A673 (cell line): ENCODE results near the gene FOXN3. TPM values are rescaled to one million over a fixed set of nuclear protein-coding genes. Genes with fewer than 3 reads are reported as not detected.

ENCODE experiments used
- BruUV-seq: library from RNA; stranded (reverse); fragments of 400-500 nt; replicated peaks from 2 replicates; lab custom pipeline; 2021; lab: Mats Ljungman, UMichigan
- CTCF ChIA-PET: fragments of 300-600 bp; sonication (Branson Sonifier 250); formaldehyde crosslinking; loops from one replicate; lab custom pipeline; 2022; ENCODE audit warnings: antibody characterized with exemption; lab: Charles Lee
- POLR2A ChIA-PET: fragments of 300-600 bp; sonication (Branson Sonifier 250); formaldehyde crosslinking; loops from one replicate; lab custom pipeline; 2022; ENCODE audit warnings: antibody characterized with exemption; ENCODE audit not compliant: low non-redundant PET; lab: Charles Lee
- DNase-seq: peaks from one replicate; pipeline ENCODE4 v3.0.0-alpha.2; 2015; ENCODE audit warnings: low spot score
- H3K27ac ChIP-seq: fragments of 200-600 bp; sonication (generic); 2 replicates; pipeline ENCODE4 v1.5.1; 2016; ENCODE audit warnings: mixed run types, low read depth, mild to moderate bottlenecking, mixed read lengths, antibody characterized with exemption, low read length; ENCODE audit not compliant: poor library complexity, severe bottlenecking
- H3K27me3 ChIP-seq: fragments of 200-600 bp; sonication (generic); replicated peaks from 2 replicates; pipeline ENCODE4 v1.6.1; 2017; ENCODE audit warnings: mixed run types, low read depth, mild to moderate bottlenecking, mixed read lengths, antibody characterized with exemption, low read length; ENCODE audit not compliant: insufficient read depth, poor library complexity
- H3K36me3 ChIP-seq: fragments of 200-600 bp; sonication (generic); 2 replicates; pipeline ENCODE4 v1.6.1; 2016; ENCODE audit warnings: mixed run types, mild to moderate bottlenecking, mixed read lengths, antibody characterized with exemption, low read length; ENCODE audit not compliant: insufficient read depth, poor library complexity, severe bottlenecking
- H3K4me1 ChIP-seq: fragments of 200-600 bp; sonication (generic); 2 replicates; pipeline ENCODE4 v1.6.1; 2017; ENCODE audit warnings: mixed run types, mild to moderate bottlenecking, mixed read lengths, antibody characterized with exemption, low read length; ENCODE audit not compliant: insufficient read depth, poor library complexity, severe bottlenecking
- H3K4me3 ChIP-seq: fragments of 200-600 bp; sonication (generic); 2 replicates; pipeline ENCODE4 v1.5.1; 2016; ENCODE audit warnings: low read depth, mixed run types, mild to moderate bottlenecking, mixed read lengths, low read length; ENCODE audit not compliant: poor library complexity, severe bottlenecking
- H3K9me3 ChIP-seq: fragments of 200-600 bp; sonication (generic); 2 replicates; pipeline ENCODE4 v1.6.1; 2016; ENCODE audit warnings: mixed run types, low read depth, mild to moderate bottlenecking, mixed read lengths, antibody characterized with exemption, low read length; ENCODE audit not compliant: poor library complexity, severe bottlenecking
- EZH2 ChIP-seq: fragments of 200-600 bp; sonication (generic); IDR thresholded peaks from 2 replicates; pipeline ENCODE4 v1.6.1; 2017; ENCODE audit warnings: borderline replicate concordance, low read depth, mild to moderate bottlenecking, mixed read lengths, antibody characterized with exemption, low read length; ENCODE audit not compliant: poor library complexity, severe bottlenecking
- intact Hi-C: fragments of 100-400 bp; cut with micrococcal nuclease; formaldehyde crosslinking; loops from one replicate; pipeline ENCODE4 v1.10.0; 2022; ENCODE audit not compliant: unreplicated experiment
- total RNA-seq: library from RNA; stranded (reverse); gene quantifications from 2 replicates; pipeline ENCODE4 v1.2.3, GENCODE V29; 2021
- TF ChIP-seq, protein P1 (sequence below): fragments of 300-800, 200-600 bp; sonication (generic); conservative IDR thresholded peaks from 2 replicates; pipeline ENCODE4 v1.5.1; 2017; ENCODE audit warnings: low read depth, mild to moderate bottlenecking, antibody characterized with exemption, low read length, moderate library complexity, mixed read lengths

FOXN3 gene
- total RNA-seq, 1 experiment from 2014 or later: 15.3 TPM

DNA sequence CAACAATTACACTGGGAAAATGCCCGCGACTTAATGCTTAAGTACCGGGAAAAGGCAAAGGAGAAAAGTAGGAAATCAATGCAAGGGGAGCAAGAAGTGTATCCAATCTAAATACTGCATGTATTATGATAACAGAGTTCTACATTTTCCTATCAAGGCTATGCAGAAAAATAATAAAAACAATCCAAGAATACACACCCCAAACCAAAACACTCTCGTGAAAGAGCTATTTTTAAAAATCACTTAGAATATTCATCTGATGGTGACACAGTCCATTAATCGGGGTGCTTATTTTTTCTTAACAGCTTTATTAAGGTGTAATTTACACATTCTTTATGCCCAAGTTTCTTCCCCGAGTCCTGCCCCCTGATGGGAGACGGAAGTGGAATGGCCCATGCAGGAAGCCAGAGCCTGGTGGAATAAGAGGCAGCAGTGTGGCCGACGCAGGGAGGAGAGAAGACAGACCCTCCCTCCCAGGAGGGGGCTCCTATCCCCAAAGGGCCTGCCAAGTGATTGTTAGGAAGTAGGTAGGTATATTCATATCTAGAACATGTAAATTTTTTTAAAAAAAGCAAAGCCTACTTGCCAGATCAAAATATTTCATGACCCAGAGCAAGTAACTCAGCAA is 174.3 kb downstream of the FOXN3 start:
- Histone ChIP-seq H3K9me3 (no peaks in the 10 kb centered on the region), H3K4me3 (peak overlapping the region; percentile 18), H3K27ac (no peak overlapping the region), H3K4me1 (peaks cover 18% of the 10 kb centered on the region), H3K27me3 (no peaks in the 10 kb centered on the region), H3K36me3 (no peaks in the 10 kb centered on the region)
- ChIA-PET POLR2A (interaction anchor here (0.7 kb wide), 1 partner anchor 1058 kb away, joined by 4 read pairs; no protein-coding TSS in a partner anchor), CTCF (interaction anchor here (0.6 to 0.7 kb wide), 3 partner anchors 63 to 1008 kb away, joined by 3 read pairs; no protein-coding TSS in a partner anchor)
- BruUV-seq: no TSS peak
- peak; percentile 88 for DNase-seq
- intact Hi-C loops: loop anchor here (5.0 to 10.0 kb wide), 2 partner anchors 175 to 672 kb away; partner anchors contain the start of gene FOXN3
- TF ChIP-seq, protein P1, sequence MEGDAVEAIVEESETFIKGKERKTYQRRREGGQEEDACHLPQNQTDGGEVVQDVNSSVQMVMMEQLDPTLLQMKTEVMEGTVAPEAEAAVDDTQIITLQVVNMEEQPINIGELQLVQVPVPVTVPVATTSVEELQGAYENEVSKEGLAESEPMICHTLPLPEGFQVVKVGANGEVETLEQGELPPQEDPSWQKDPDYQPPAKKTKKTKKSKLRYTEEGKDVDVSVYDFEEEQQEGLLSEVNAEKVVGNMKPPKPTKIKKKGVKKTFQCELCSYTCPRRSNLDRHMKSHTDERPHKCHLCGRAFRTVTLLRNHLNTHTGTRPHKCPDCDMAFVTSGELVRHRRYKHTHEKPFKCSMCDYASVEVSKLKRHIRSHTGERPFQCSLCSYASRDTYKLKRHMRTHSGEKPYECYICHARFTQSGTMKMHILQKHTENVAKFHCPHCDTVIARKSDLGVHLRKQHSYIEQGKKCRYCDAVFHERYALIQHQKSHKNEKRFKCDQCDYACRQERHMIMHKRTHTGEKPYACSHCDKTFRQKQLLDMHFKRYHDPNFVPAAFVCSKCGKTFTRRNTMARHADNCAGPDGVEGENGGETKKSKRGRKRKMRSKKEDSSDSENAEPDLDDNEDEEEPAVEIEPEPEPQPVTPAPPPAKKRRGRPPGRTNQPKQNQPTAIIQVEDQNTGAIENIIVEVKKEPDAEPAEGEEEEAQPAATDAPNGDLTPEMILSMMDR: no peak
- TF ChIP-seq EZH2: no peak

- H3K4me3 ChIP-seq: peak overlapping the region; percentile 18
- intact Hi-C loops: loop anchor here (5.0 to 10.0 kb wide), 2 partner anchors 175 to 673 kb away; partner anchors contain the start of gene FOXN3
- peak; percentile 4 for DNase-seq
- no peaks in the 10 kb centered on the region for H3K9me3 ChIP-seq
- H3K36me3 ChIP-seq: no peaks in the 10 kb centered on the region
- POLR2A ChIA-PET: interaction anchor here (0.7 kb wide), 1 partner anchor 1059 kb away, joined by 4 read pairs; no protein-coding TSS in a partner anchor
- no peak for TF ChIP-seq EZH2
- TF ChIP-seq, protein P1: peak; percentile 32; the same call in 1 of the 2 replicates
- no peaks in the 10 kb centered on the region for H3K27me3 ChIP-seq
- BruUV-seq: no TSS peak
- CTCF ChIA-PET: interaction anchor here (0.7 kb wide), 2 partner anchors 63 to 336 kb away, joined by 3 read pairs; no protein-coding TSS in a partner anchor
- peaks cover 18% of the 10 kb centered on the region for H3K4me1 ChIP-seq
- no peak overlapping the region for H3K27ac ChIP-seq
Observed at GRCh38 chr14:89241934-89242651, 174.9 kb downstream of the FOXN3 start.

- POLR2A ChIA-PET: no interaction called here
- CTCF ChIA-PET: no interaction called here
Observed at GRCh38 chr14:89241257-89241656, 175.8 kb downstream of the FOXN3 start.

More at GRCh38 chr14:89241257-89241656, 175.8 kb downstream of the FOXN3 start:
- no peaks in the 10 kb centered on the region for H3K27me3 ChIP-seq
- no TSS peak for BruUV-seq
- no peaks in the 10 kb centered on the region for H3K36me3 ChIP-seq
- intact Hi-C loops: loop anchor here (5.0 to 10.0 kb wide), 2 partner anchors 176 to 674 kb away; partner anchors contain the start of gene FOXN3
- H3K4me1 ChIP-seq: peaks cover 18% of the 10 kb centered on the region
- no peak for DNase-seq
- no peak overlapping the region for H3K4me3 ChIP-seq
- H3K27ac ChIP-seq: no peak overlapping the region
- no peak for TF ChIP-seq EZH2
- no peaks in the 10 kb centered on the region for H3K9me3 ChIP-seq
